OCI-LY3 (cell line): ENCODE measurements around the gene CD3E.

Experiments
- CTCF ChIP-seq: fragments of 200-600, 300-600 bp; sonication (generic); IDR thresholded peaks from 2 replicates; pipeline ENCODE4 v1.5.1; 2014; ENCODE audit warnings: antibody characterized with exemption, low read length, low read depth
- EZH2phosphoT487 ChIP-seq: fragments of 200-600 bp; shearing (Covaris generic); IDR thresholded peaks from 2 replicates; pipeline ENCODE4 v1.6.1; 2018; ENCODE audit warnings: antibody characterized with exemption, mixed run types, low read depth

- no peak for TF ChIP-seq EZH2phosphoT487
- TF ChIP-seq CTCF, result no peak
These were observed 17.5 kb upstream of the CD3E start for GRCh38 chr11:118287006-118287405.
